T-cell (primary cell): Measurements from ENCODE around the gene NT5C2. TPM values are rescaled to one million over a fixed set of nuclear protein-coding genes. Genes with fewer than 3 reads are reported as not detected.

Experiments
- total RNA-seq, 35 experiments: library from RNA in 6 of 35; stranded (reverse) in 6 of 35; fragments of 120-200 nt in 1 of 35; gene quantifications; one replicate each; pipeline versions ENCODE4 v1.2.1 to v1.2.4 and lab custom pipeline; 2013 to 2026

Gene NT5C2
- total RNA-seq, 5 donors from 2014 or later (not counting 1 experiment from before 2014, with no cell fraction given) = 49.7 to 63.5 (median 54.0) TPM

Other genes with a start within 250 kb of the NT5C2 start
- gene RPEL1, start 52.6 kb upstream of the NT5C2 start, total RNA-seq = not detected
- not detected for gene INA, start 83.9 kb upstream of the NT5C2 start, total RNA-seq
- gene PCGF6, start 157.9 kb upstream of the NT5C2 start, total RNA-seq = 1 to 10 TPM; 4.7 to 8.3 (median 7.6) TPM
- gene TAF5, start 174.7 kb upstream of the NT5C2 start, total RNA-seq = 1 to 10 TPM; 5.6 to 7.0 (median 6.3) TPM
- gene ATP5MK, start 203.2 kb upstream of the NT5C2 start, total RNA-seq = 100 to 1,000 TPM; 119 to 142 (median 127) TPM
- gene PDCD11, start 203.4 kb upstream of the NT5C2 start, total RNA-seq = 10 to 100 TPM; 24.0 to 53.3 (median 45.2) TPM